HG03460 (cell line): ENCODE data around the gene ASPG.

ENCODE experiments used
- ATAC-seq: cut with Tn5 transposase; IDR thresholded peaks from one replicate; pipeline ENCODE4 v1.9.1; 2021; ENCODE audit not compliant: unreplicated experiment

The ASPG gene

DNA sequence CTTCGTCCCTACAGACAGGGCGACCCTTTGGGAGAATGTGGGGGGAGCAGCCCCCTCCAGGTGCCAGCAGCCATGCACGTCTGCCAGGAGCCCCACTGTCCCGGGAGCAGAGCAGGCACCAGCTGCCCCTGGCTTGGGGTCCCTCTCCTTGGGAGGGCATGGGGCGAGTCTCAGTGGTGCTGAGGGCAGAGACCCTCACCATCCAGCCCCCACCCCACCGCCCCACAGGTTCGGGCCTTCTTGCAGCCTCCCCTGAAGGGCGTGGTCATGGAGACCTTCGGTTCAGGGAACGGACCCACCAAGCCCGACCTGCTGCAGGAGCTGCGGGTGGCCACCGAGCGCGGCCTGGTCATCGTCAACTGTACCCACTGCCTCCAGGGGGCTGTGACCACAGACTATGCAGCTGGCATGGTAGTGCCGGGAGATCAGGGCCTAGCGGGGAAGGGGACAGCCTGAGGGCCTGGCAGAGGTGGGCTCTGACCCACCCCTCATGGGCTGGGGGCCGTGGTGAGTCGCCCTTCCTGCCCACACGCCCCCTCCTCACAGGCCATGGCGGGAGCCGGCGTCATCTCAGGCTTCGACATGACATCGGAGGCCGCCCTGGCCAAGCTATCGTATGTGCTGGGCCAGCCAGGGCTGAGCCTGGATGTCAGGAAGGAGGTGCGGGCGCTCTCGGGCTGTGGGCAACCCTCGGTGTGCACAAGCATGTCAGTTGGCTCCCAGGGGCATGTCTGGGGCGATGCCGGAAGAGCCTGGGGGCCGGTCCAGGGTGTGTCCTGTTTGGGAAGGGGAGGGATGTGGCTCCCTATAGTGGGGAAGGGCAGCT, 18.8 kb downstream of the ASPG start:
- no peak for ATAC-seq

DNA sequence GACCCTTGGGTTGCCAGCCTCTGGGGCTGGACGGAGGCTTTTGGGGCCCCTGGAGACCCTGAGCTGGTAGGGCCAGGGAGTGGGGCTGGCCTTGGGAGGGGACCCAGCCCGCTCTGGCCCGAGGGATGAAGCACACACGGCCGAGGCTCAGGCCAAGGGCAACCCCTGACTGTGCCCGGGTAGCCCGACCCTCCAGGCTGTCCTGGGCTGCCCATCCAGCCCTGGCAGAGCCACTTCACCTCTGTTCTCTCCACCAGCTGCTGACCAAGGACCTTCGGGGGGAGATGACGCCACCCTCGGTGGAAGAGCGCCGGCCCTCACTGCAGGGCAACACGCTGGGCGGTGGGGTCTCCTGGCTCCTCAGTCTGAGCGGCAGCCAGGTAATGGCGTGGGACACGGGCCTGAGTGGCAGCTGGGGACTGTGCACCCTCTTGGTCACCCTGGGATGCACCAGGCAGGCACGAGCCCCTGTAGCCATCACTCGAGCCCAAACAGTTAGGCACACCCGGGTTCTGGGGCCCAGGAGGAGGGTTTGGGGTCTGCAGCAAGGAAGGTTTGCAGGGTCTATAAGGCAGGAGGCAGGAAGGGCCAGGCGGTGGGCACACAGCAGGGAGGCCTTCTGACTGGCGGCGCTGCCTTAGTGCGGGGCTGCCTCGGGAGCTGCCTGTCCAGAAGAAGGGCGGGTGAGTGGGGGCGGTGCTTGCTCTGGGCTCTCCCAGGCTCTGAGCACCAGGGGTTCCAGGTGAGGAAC, 19.7 kb downstream of the ASPG start:
- ATAC-seq = no peak

DNA sequence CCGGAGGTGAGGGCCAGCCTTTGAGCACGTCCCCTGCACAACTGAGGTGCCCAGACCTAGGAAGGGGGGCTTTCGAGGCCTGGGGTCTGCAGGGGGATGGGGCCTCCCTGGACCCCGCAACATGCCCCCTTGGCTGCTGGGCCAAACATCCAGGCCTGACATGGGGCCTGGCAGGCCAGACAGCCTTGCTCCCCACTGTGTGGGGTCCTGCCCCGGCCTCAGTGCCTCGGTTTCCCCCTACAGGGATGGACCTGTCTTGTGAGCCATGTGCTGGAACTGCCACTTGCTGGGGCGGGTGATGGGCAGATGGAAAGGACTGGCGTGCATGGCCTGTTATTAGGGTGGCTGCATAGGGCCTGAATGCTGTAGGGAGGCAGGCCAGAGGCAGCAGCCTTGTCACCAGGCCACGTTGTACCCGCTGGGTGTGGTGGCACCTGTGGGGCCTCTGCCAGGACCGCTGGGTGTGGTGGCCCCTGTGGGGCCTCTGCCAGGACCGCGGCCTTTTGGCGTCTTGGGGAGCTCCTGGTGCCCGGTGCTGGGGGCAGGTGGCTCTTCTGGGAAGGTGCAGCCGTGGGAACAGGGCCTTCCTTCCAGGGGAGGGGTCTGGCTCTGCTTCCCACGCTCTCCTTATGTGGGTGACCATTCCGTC, 20.4 kb downstream of the ASPG start:
- no peak for ATAC-seq

DNA sequence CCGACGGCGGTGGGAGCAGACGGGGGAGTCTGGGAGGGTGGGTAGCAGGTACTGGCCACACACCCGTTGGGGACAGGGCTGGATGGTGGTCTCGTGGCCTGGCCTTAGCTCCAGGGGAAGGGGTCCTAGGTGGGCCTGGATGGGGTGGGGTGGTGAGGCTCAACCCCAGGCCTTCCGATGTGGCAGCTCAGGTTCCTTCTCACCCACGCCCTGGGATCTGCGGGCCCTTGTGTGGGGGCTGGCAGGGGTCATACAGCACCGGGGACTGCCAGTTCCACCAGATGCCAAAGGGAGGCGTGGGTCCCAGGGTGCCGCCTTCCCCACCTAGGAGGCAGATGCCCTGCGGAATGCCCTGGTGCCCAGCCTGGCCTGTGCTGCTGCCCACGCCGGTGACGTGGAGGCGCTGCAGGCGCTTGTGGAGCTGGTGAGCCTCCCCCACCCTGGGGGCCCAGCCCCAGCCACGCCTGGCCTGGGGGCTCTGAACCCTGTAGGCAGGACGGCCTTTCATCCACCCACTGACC, 21.0 kb downstream of the ASPG start:
- ATAC-seq = no peak

DNA sequence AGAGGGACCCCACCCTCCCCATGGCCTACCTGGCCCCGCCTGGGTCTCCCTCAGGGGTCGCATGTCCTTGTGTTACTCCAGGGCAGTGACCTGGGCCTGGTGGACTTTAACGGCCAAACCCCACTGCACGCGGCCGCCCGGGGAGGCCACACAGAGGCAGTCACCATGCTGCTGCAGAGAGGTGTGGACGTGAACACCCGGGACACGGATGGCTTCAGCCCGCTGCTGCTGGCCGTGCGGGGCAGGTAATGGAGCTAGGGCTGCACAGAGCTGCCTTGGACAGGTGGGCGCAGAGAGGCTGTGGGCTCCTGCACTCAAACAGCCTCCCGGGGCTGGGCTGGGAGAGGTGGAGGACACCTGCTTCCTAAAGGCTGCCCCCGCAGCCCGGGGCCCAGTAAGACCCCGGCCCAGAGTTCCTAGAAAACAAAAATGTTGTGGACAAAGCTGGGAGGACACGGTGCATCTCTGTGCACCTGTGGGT, 21.6 kb downstream of the ASPG start:
- no peak for ATAC-seq

DNA sequence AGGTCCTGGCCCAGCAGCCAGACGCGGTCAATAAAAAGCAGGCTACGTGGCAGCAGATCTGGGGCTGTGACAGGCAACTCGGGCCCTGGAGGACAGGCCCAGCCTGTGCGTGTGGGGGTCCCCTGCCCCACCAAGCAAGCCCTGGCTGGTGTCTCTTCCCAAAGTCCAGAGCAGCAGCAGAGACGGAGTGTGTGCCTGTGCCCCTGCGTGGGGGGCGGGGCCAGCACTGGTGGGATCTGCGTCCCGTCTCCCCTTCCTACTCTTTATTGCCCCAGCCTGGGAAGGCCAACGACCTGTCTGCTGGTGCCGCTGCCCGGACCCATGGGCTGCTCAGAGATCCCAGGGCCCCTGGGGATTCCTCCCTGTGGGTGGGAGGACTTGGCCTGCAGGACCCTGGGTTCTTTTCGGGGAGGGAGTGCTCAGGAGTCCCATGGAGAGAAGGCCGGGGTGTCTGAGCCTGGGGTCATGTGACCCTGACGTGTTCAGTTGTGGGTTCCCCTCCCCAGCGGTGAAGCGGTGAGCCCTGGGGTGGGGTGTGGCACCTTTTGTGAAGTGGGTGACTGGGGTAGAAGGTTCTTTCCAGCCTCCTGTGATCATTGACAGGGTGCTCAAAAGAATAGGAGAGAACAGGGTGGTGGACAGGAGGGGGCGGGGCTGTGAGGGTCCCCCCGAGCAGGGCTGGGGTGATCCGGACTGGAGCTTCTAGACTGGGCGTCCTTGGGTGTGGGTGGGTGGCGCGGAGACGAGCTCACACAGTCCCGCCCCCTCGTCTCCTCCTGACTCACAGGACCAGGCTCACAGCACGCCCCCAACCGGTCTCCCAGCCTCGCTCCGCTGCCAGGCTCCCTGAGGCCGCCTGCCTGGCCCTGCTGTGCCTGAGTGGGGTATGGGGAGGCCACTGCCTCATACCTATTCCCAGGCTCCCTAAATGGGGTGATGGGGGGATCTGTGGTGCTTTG, 22.4 kb downstream of the ASPG start:
- ATAC-seq = no peak

DNA sequence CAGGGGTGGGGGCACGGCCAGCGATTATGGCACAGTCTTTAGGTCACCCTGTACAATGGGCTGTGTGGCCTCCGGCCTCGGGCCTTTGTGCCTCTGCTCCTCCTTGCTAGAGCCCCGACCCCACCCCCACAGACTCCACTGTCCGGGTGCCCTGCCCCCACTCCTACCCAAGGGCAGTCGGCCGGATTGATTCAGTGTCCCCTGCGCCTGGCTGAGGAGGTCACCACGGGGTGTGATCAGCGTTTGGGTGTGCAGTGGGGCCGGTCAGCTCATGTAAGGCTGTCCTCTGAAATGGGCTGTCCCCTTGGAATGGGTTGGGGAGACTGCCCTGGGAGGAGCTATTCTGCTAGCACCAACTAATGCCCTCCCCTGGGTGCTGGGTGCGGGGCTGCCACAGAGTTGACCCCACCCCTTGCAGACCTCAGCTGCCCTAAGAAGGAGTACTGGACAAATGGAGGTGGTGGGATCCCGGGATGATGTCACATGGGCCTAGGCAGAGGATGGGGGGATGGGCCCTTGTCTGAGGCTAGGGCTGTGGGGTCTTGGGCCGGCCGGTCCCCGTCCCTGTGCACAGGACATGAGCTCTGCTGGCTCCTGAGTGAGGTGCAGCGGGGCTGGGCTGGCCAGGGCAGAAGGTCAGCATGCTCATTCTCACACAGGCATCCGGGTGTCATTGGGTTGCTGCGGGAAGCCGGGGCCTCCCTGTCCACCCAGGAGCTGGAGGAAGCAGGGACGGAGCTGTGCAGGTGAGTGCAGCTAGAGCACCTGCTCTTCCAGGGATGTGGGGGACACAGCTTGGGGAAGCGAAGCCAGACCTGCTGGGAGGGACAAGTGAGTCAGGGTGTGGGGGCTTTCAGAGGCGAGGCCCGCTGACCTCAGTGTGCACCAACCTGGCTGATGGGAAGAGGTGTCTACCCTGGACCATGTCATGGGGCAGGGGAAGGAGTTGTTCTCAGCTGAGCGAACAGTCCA, 23.4 kb downstream of the ASPG start:
- no peak for ATAC-seq

DNA sequence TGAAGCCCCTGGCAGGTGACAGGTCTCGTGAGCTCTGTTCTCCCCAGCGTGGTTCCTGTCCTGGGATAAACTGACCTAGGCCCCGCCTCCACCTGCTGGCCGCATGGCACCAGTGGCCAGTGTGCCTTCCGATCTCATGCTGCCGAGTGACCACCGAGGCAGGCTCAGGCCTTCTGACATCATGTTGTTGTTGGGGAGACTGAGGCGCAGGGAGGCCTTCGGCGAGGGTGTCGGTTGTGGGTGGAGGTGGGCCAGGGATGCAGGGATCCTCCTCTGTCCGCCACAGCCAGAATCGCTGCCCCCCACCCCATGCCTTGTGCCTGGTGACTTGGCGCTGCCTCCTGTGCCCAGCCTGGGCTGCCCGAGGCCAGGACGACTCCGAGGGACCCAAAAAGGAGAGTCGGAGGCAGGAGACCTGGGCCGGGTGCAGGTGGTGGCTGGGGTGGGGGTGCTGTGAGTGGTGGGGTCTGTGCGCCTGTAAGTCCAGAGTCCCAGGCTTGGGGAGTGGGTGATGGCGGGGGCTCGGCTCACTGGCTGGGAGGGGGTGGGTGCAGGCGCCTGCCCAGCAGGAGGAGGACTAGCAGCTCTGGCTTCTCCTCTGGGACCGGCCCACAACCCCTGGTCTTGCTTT, 24.3 kb downstream of the ASPG start:
- ATAC-seq = no peak

DNA sequence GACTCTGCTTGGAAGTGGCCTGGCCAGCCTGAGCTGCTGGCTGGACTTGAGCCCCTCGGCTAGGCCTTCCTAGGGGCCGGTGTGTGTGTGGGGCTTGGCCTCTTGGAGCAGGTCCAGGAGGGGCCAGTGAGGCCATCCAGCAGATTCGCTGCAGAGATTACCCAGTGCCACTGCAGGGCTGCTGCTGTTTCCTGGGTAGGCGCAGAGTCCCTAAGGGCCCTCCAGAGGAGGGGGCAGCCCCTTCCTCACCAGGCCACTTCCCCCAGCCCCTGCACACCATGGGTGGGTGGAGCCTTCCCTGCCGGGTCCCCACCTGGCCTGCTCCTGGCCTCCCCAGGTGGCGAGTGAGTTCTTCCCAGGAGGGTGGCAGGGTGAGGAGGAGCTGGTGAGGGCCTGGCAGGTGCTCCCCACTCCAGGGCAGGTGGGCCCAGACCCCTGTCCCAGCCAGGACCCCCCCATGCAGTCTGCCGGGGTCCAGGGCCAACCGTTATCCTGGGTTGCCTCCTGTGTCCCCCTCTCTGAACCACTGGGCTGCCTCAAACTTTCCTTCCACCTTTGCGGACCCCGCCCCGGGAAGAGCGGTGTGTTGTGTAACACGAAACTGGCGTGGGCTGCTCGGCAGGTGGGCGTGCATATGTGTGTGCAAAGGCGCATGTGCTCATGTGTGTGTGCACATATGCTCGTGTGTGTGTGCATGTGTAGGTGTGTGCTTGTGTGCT, 25.1 kb downstream of the ASPG start:
- no peak for ATAC-seq

DNA sequence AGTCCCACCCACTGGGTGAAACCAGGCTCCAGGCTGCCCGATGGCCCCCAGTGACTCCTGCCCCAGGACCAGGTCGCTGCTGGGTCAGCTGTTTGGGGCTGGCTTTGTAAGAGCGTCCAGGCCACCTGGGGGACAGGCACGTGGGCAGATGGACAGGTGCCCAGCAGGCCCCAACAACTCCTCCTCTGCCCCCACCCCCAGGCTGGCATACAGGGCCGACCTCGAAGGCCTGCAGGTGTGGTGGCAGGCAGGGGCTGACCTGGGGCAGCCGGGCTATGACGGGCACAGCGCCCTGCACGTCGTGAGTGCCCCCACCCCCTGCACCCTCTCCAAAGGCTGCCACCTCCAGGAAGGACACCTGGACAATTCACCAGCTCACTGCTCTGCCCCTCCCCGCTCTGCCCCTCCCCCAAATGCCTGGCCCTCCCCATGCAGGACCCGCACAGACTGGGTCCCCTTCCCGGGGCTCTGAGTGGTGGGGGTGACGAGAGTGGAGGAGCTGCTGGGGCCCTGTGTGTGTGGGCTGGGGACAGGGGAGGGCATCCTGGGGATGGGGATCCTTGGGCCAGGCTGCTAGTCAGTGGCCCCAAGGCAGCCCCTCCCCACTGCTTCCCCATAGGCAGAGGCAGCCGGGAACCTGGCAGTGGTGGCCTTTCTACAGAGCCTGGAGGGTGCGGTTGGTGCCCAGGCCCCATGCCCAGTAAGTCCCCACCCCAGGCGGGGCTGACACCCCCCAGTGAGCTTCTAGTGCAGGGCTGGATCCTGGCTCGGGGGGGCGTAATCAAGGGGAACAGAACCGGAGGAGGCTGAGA, 26.0 kb downstream of the ASPG start:
- no peak for ATAC-seq

DNA sequence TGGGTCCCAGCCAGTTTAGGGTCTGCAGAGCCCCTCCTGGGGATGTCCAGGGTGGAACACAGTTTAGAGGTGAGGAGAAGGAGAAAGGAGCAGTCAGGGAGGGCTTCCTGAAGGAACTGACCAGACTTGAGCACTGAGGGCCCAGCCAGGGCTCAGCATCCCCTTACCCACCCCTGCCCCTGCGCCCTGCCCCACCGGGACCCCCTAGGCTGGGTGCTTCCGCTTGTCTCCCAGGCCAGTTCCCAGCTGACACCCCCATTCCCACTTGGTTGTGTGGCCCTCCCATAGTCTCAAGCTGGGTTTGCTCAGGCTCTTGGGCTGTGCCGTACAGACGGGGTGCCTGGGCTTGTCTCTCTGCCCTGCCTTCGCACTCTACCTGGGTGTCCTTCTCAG, 26.6 kb downstream of the ASPG start:
- ATAC-seq = no peak

DNA sequence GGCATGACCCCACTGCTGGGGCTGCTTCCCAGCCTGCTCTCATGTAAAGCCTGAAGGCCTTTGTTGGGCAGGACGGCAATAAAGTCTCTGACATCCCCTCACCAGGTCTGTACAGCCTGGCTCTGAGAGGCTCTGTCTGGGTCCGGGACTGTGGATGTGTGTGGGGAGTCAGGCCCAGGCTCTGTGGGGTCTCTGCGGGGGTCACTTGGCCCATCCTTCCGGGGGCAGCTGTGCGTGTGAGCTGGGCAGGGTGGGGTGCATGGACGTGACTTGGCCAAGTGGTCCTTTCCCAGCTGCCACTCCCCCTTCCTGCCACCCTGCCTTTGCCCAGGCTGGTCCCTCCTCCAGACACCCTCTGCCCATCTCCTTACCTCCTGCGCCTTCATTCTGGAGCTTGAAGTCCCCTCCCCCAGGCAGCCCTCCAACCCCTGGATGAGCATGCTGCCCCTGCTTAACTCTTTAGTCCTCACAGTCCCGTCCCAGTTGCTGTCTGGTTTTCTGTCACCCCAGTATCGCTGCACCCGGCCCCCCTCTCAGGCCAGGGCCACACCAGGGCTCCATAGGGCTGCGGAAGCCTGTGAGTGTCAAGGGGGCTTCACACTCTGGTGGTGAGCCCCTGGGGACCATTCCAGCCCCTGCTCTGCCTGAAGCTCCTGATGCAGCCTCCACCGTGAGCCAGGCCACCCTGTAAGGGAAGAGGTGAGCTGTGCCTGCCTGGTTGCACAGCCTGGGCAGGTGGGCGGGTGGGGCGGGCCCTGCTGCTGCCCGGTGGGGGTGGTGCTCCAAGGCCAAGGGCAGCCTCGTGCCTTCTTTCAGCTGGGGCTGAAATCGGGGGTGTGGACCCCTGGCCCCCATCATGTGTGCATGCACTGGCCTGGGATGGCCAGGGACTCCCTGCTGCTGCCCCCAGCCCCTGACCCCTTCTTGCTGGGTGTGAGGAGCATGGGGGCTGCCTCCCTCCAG, 27.4 kb downstream of the ASPG start:
- no peak for ATAC-seq

DNA sequence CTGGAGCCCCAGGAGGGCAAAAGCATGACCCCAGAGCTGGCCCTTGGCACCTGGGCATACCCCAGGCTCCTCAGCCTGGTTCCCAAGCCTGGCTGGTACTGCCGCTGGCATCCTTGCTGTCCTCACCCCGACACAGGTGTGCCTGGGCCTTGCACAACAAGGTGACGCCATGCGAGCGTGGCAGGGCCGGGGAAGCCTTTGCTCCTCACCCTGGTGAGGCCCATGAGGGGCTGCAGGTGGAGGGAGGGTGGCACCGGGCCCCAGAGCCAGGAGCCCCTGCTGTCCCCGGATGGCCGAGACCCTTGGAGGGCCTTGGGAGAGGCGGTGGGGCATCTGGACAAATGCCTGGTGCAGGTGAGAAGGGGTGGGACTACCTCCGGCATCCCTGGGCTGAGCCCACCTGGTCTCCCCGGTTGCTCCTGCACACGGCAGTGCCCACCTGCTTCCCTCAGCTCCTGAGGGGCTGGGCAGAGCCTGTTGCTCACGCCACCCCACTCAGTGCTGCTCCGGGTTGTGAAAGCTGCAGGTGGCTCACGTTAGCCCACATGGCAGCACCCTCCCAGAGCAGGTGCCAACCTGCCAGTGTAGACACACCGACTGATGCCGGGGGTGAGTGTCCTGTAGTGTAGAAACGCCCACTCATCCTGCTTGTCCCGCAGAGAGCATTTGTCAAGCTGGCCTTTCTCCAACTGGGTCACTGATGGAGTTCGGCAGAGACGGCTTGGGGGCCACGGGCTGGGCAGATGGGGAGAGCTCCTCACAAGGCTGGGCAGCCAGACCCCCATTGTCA, 28.3 kb downstream of the ASPG start:
- no peak for ATAC-seq

DNA sequence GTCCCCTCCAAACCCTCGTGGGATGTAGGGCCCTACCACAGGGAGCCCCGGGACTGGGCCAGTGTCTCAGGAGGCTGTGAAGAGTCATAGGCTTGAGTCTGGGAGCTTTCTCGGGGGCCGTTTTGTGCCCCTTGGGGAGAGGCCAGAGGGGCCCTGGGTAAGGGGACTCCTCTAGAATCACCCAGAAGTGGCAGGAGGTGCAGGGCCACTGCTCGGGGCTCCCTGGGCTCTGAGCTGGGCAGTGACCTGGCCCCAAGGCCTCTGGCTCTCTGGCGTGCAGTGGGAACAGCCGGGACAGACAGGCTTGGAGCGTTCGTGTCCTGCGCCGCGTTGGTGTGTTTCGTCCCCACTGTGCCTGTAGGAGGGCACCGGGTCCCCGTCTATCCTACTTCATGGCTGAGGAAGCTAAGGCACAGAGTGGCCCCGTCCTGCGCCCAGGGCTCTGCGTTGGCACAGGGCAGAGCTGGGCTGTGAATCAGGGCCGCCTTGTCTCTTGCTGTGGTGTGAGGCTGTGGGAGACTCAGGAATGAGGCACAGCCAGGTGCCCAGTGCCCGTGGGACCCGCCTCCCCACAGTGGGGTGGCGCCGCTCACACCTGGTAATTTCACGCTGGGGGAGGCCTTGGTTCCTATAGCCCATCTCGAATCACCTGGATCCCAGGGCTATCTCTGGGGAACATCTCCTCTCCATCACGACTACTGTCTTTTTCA, 29.1 kb downstream of the ASPG start:
- ATAC-seq = no peak

DNA sequence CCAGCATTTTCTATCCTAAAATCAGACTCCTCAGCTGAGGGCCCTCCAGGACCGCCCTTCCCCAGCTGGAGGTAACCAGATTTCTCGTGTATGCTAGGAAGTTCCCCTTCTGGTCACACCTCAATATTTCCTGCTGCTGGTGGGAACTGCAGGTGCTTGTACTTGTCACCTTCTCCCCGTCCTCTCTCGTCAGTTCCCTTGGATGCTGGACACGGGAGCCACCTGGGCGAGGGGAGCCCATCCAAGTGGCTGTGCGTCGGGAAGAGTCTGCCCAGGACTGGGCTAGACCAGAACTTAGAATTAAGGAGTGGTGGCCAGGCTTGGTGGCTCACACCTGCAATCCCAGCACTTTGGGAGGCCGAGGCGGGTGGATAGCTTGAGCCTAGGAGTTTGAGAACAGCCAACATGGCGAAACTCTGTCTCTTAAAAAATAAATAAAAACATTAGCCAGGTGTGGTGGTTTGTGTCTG, 29.7 kb downstream of the ASPG start:
- no peak for ATAC-seq
